HT1080 (cell line): Measurements from ENCODE around the gene TRAPPC2. TPM values are rescaled to one million over a fixed set of nuclear protein-coding genes. Genes with fewer than 3 reads are reported as not detected.
A peak's percentile ranks its signal among the peaks of the same experiment; 100 is the strongest.
"Not testable (repeated sequence)": the region's sequence is repeated elsewhere in the genome, so short reads cannot be mapped to it uniquely, and the experiment has no call there.

Experiments
- DNase-seq: peaks from one replicate; pipeline ENCODE4 v3.0.0-alpha.2; 2015; ENCODE audit warnings: low read depth
- total RNA-seq: library from RNA; depleted of rRNA; stranded (reverse); fragments of >200 nt; shearing (Covaris generic); gene quantifications from 2 replicates; pipeline ENCODE4 v1.2.3, GENCODE V29; 2014

TRAPPC2 gene
- total RNA-seq, 1 experiment from 2014 or later, result 10.4 TPM

- DNase-seq, result peak; percentile 20
Measured at GRCh38 chrX:13699183-13699826, 35.1 kb downstream of the TRAPPC2 start.

GRCh38 chrX:13698432-13698831 is 36.0 kb downstream of the TRAPPC2 start:
- DNase-seq, result no peak

GRCh38 chrX:13697976-13698375 is 36.4 kb downstream of the TRAPPC2 start:
- no peak for DNase-seq

GRCh38 chrX:13697455-13697854 is 37.0 kb downstream of the TRAPPC2 start:
- DNase-seq, result no peak

- no peak for DNase-seq
Measured at GRCh38 chrX:13695601-13696115, 38.8 kb downstream of the TRAPPC2 start.

- DNase-seq, result no peak
Measured at GRCh38 chrX:13694983-13695382, 39.4 kb downstream of the TRAPPC2 start.

- no peak for DNase-seq
Measured at GRCh38 chrX:13694359-13694758, 40.1 kb downstream of the TRAPPC2 start.

- DNase-seq, result no peak
Measured at GRCh38 chrX:13693341-13693961, 41.0 kb downstream of the TRAPPC2 start.

GRCh38 chrX:13692771-13693231 is 41.6 kb downstream of the TRAPPC2 start:
- DNase-seq, result no peak

- DNase-seq, result peak; percentile 7
Measured at GRCh38 chrX:13691841-13692371, 42.5 kb downstream of the TRAPPC2 start.

GRCh38 chrX:13690836-13691235 is 43.6 kb downstream of the TRAPPC2 start:
- DNase-seq, result no peak

- peak; percentile 22 for DNase-seq
Measured at GRCh38 chrX:13689741-13690211, 44.6 kb downstream of the TRAPPC2 start.

GRCh38 chrX:13688958-13689740 is 45.3 kb downstream of the TRAPPC2 start, which contains the start of gene RAB9A:
Gene RAB9A, plus strand, starts transcription at chrX:13689128. Its CDS starts 19,619 bp downstream, at chrX:13708747.
- DNase-seq, result peak; percentile 50

GRCh38 chrX:13688384-13688957 is 45.9 kb downstream of the TRAPPC2 start:
- no peak for DNase-seq

GRCh38 chrX:13687203-13687602 is 47.2 kb downstream of the TRAPPC2 start:
- no peak for DNase-seq

GRCh38 chrX:13685126-13685763 is 49.2 kb downstream of the TRAPPC2 start:
- peak; percentile 48 for DNase-seq

GRCh38 chrX:13684361-13684760 is 50.1 kb downstream of the TRAPPC2 start:
- no peak for DNase-seq

GRCh38 chrX:13681595-13681994 is 52.8 kb downstream of the TRAPPC2 start:
- no peak for DNase-seq

- DNase-seq, result not testable (repeated sequence)
Measured at GRCh38 chrX:13679700-13680099, 54.7 kb downstream of the TRAPPC2 start.

- DNase-seq, result no peak
Measured at GRCh38 chrX:13676885-13677284, 57.5 kb downstream of the TRAPPC2 start.

- no peak for DNase-seq
Measured at GRCh38 chrX:13673016-13673415, 61.4 kb downstream of the TRAPPC2 start.
